Lower lobe of right lung (tissue), 2 donors: ENCODE results near the gene B3GALT6. TPM values are rescaled to one million over a fixed set of nuclear protein-coding genes. Genes with fewer than 3 reads are reported as not detected.

ENCODE experiments used
- ATAC-seq, 2 donors: fragments of 200-7000 bp; cut with Tn5 transposase; one replicate each; pipeline ENCODE4 v1.9.1; 2020 to 2022; ENCODE audit warnings: mild to moderate bottlenecking in 2 of 2, moderate library complexity in 2 of 2
- DNase-seq: peaks from one replicate; pipeline ENCODE4 v3.0.0-alpha.2; 2020
- H3K27ac ChIP-seq: fragments of 200-600 bp; one replicate; pipeline ENCODE4 v1.8.0; 2022
- H3K27me3 ChIP-seq: fragments of 200-600 bp; one replicate; pipeline ENCODE4 v1.8.0; 2022; ENCODE audit warnings: low read depth
- H3K36me3 ChIP-seq: fragments of 200-600 bp; one replicate; pipeline ENCODE4 v1.8.0; 2022; ENCODE audit warnings: mild to moderate bottlenecking
- H3K4me1 ChIP-seq: fragments of 200-600 bp; one replicate; pipeline ENCODE4 v1.8.0; 2022
- H3K4me3 ChIP-seq: fragments of 200-600 bp; one replicate; pipeline ENCODE4 v1.8.0; 2022; ENCODE audit warnings: mild to moderate bottlenecking
- H3K9me3 ChIP-seq: fragments of 200-600 bp; one replicate; pipeline ENCODE4 v1.8.0; 2022
- intact Hi-C: fragments of 100-400 bp; cut with DNase I; formaldehyde crosslinking; loops from one replicate; pipeline ENCODE4 v1.11.0; 2022
- total RNA-seq: library from RNA; stranded (reverse); fragmentation: NEBNext Ultra II Directional; extraction: Animal tissue kit (Norgen Biotek cat#: 25700); gene quantifications from one replicate; pipeline ENCODE4 v1.2.1, GENCODE V29; 2021
- TF ChIP-seq, protein P1 (sequence below): fragments of 200-600 bp; IDR thresholded peaks from one replicate; pipeline ENCODE4 v1.8.0; 2022; ENCODE audit warnings: antibody characterized with exemption, mild to moderate bottlenecking
- donor health status: DM: no; HTN: yes; CAD: no; lungs with severe emphysema.

B3GALT6 gene
- total RNA-seq, 1 donor from 2014 or later = 13.7 TPM

DNA sequence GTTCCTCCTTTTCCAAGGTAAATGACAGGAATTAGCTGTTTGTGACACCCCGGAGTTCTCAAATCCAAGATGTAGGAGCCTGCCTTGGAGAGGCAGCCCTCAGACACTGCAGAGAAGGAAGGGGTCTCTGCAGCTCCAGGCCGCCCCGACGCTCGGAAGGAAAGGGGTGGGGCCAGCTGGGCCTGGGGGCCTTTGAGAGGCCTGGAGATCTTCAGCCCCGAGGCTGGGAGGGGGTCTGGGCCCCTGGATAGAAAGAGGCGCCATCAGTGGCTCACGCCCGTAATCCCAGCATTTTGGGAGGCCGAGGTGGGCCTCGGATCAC, 24.5 kb upstream of the B3GALT6 start:
- Histone ChIP-seq H3K27ac (no peak overlapping the region), H3K9me3 (no peaks in the 10 kb centered on the region), H3K4me1 (peaks cover 10% of the 10 kb centered on the region), H3K4me3 (no peak overlapping the region), H3K27me3 (peaks cover 57% of the 10 kb centered on the region), H3K36me3 (no peaks in the 10 kb centered on the region)
- peak; percentile 30 for DNase-seq
- intact Hi-C loops = no loop called here
- TF ChIP-seq, protein P1, sequence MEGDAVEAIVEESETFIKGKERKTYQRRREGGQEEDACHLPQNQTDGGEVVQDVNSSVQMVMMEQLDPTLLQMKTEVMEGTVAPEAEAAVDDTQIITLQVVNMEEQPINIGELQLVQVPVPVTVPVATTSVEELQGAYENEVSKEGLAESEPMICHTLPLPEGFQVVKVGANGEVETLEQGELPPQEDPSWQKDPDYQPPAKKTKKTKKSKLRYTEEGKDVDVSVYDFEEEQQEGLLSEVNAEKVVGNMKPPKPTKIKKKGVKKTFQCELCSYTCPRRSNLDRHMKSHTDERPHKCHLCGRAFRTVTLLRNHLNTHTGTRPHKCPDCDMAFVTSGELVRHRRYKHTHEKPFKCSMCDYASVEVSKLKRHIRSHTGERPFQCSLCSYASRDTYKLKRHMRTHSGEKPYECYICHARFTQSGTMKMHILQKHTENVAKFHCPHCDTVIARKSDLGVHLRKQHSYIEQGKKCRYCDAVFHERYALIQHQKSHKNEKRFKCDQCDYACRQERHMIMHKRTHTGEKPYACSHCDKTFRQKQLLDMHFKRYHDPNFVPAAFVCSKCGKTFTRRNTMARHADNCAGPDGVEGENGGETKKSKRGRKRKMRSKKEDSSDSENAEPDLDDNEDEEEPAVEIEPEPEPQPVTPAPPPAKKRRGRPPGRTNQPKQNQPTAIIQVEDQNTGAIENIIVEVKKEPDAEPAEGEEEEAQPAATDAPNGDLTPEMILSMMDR = no peak
- ATAC-seq = no peak

DNA sequence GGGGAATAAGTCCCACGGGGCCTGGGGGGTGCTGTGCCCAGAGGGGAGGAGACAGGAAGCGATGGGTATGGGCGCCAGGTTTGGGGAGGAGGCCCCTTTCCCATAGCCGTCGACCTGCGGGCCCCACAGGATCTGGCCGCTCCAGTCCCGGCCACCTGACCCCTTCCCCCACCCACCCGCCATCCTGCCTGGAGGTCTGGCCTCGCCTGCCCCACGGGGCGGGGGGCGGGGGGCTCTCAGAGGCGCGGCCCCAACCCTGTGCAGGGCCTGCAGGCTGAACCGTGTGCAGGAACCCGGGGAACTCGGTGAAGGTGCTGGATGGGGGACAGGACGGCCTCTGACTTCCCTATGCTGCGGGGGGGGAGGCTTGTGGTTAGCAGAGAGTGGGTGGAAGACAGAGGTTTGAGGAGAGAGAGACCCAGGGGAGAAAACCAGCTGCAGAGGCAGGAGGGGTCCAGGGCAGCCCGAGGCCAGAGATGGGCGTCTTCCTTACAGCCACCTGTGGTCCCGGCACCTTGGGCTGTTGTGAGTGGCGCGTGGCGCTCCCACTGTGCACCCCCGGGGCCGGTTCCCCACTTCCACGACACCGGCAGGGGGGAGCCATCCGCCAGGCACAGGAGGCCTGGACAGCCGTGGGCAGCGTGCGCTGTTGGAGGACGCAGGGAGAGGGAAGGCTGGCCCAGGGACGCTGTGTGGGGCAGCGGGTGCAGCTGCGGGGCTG, 23.2 kb upstream of the B3GALT6 start:
- TF ChIP-seq, protein P1 = no peak
- peaks cover 45% of the 10 kb centered on the region for H3K27me3 ChIP-seq
- ATAC-seq (no peak), DNase-seq (peak; percentile 42)
- peak overlapping the region; percentile 21 for H3K4me3 ChIP-seq
- H3K9me3 ChIP-seq = no peaks in the 10 kb centered on the region
- intact Hi-C loops = no loop called here
- H3K36me3 ChIP-seq = no peaks in the 10 kb centered on the region
- no peak overlapping the region for H3K27ac ChIP-seq
- H3K4me1 ChIP-seq = peaks cover 19% of the 10 kb centered on the region

DNA sequence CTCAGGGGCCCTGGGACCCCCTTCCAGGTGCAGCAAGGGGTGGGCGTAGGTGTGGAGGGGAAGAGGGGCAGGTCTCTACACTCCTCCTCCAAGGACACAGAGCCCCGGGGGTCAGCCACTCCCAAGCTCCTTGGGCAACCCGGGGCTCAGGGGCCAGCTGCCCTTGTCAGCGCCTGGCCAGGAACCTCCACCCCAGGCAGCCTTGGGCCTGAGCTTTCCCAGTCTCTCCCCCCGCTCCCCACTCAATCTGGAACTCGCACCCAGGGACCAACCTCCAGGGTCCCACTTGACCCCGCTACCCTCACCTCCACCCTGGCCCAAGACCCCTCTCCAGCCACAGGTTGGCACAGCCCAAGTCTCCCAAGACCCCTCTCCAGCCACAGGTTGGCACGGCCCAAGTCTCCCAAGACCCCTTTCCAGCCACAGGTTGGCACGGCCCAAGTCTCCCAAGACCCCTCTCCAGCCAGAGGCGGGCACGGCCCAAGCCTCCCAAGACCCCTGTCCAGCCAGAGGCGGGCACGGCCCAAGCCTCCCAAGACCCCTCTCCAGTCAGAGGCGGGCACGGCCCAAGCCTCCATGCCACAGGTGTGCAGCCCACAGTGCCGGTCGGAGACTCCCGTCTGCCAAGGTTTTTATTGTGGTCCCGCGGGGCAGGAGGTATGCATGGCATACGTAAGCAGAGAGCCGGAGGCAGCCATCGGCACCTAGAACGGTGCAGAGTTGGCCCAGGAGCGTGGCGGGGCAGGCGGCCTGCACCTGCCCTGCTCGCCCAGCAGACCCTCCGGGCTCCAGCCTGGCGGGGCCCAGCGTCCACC, 21.1 kb upstream of the B3GALT6 start:
- DNase-seq = peak; percentile 41

DNA sequence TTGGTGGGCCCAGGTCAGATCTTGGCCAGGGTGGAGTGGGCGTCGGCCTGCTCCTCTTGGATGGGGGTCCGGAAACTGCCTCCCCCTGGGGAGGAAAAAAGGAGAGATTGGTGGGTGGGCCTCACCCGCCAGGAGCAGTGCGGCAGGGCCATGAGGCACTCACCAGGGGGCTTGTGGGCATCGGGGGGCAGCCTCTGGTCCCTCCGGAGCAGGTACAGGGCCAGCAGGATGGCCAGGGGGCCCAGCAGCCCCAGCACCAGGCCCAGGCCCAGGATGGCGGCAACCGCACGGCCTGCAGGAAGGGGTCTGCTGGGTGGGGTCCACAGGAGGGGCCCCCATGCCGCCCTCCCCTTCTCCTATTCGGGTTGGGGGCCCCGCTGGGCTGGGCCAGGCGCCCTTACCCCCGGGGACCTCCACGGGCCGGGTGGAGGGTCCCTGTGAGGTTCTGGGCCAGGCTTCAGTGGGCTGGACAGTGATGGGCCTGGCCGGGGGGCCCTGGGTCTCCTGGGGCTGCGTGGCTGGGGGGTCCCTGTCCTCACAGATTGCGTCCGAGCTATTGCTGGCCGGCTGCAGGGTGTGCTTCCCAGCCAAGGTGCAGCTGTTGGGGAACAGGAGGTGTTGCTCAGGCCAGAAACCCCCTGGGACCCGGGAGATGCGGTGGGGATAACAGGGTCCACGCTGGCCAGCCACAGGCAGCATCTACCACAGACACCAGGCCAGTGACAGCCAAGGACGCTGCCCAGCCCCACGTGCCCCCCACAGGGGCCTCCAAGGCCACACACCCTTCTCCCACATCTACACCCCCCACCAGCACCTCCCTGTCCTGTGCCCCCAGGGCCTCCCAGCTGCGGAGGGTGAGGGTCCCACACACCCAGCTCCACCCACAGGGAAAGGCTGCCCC, 20.2 kb upstream of the B3GALT6 start:
- H3K27ac ChIP-seq = peak overlapping the region; percentile 71
- H3K4me3 ChIP-seq = peak overlapping the region; percentile 54

More for the DNA sequence above, 21.1 kb upstream of the B3GALT6 start:
- Histone ChIP-seq H3K4me3 (no peak overlapping the region), H3K4me1 (peaks cover 29% of the 10 kb centered on the region), H3K9me3 (no peaks in the 10 kb centered on the region), H3K27ac (no peak overlapping the region), H3K27me3 (peaks cover 29% of the 10 kb centered on the region), H3K36me3 (peaks cover 3% of the 10 kb centered on the region)
- intact Hi-C loops = no loop called here
- TF ChIP-seq, protein P1 = no peak
- ATAC-seq = no peak

More for the DNA sequence above, 20.2 kb upstream of the B3GALT6 start:
- intact Hi-C loops = no loop called here
- peaks cover 11% of the 10 kb centered on the region for H3K36me3 ChIP-seq
- DNase-seq = peak; percentile 38
- H3K27me3 ChIP-seq = peaks cover 20% of the 10 kb centered on the region
- no peaks in the 10 kb centered on the region for H3K9me3 ChIP-seq
- TF ChIP-seq, protein P1 = no peak
- H3K4me1 ChIP-seq = peaks cover 22% of the 10 kb centered on the region
- ATAC-seq = no peak
